ENCODE data around the gene ALG1L2.

DNA sequence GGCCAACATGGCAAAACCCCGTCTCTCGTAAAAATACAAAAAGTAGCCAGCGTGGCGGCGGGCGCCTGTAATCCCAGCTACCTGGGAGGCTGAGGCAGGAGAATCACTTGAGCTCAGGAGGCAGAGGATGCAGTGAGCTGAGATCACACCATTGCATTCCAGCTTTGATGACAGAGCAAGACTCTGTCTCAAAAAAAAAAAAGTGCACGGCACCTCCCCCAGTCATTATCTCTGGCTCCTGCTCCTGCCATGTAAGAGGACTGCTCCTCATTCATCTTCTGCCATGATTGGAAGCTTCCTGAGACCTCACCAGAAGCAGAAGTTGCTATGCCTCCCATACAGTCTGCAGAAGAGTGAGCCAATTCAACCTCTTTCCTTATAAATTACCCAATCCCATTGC is 4.0 kb upstream of the ALG1L2 start:
- TF ChIP-seq EZH2phosphoT487 (conservative IDR thresholded peaks at IDR 0.05; ENCODE audit: low read length): no peak
- TF ChIP-seq, protein P1, sequence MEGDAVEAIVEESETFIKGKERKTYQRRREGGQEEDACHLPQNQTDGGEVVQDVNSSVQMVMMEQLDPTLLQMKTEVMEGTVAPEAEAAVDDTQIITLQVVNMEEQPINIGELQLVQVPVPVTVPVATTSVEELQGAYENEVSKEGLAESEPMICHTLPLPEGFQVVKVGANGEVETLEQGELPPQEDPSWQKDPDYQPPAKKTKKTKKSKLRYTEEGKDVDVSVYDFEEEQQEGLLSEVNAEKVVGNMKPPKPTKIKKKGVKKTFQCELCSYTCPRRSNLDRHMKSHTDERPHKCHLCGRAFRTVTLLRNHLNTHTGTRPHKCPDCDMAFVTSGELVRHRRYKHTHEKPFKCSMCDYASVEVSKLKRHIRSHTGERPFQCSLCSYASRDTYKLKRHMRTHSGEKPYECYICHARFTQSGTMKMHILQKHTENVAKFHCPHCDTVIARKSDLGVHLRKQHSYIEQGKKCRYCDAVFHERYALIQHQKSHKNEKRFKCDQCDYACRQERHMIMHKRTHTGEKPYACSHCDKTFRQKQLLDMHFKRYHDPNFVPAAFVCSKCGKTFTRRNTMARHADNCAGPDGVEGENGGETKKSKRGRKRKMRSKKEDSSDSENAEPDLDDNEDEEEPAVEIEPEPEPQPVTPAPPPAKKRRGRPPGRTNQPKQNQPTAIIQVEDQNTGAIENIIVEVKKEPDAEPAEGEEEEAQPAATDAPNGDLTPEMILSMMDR (IDR thresholded peaks at IDR 0.05; ENCODE audit: insufficient read depth, low read length, poor library complexity, severe bottlenecking): no peak
